Measurements from ENCODE around the gene RNF111. TPM values are rescaled to one million over a fixed set of nuclear protein-coding genes. Genes with fewer than 3 reads are reported as not detected.
"Not testable (repeated sequence)": the region's sequence is repeated elsewhere in the genome, so short reads cannot be mapped to it uniquely, and the experiment has no call there.

RNF111 gene
- polyA plus RNA-seq, 1 donor (not counting 4 experiments of a cell fraction or from before 2014, with no cell fraction given), result 27.4 TPM

GRCh38 chr15:59143281-59143680 is 155.8 kb downstream of the RNF111 start:
- Histone ChIP-seq H3K9me3 (ENCODE audit: control insufficient read depth, low read depth, low read length) (no peaks in the 10 kb centered on the region), H3K27ac (ENCODE audit: control insufficient read depth, insufficient read depth, low read length) (no peak overlapping the region), H3K4me1 (ENCODE audit: control insufficient read depth, extremely low read depth, insufficient read depth, low read length) (peaks cover 12% of the 10 kb centered on the region), H3K9ac (ENCODE audit: control insufficient read depth, extremely low read depth, insufficient read depth, low read length) (no peak overlapping the region), H2AFZ (ENCODE audit: control insufficient read depth, low read length) (no peak overlapping the region), H3K36me3 (ENCODE audit: control insufficient read depth in 2 of 2, extremely low read depth in 1 of 2, insufficient read depth in 2 of 2, low read length in 2 of 2) (peaks cover 22 to 36% of the 10 kb centered on the region in 2 experiments), H3K4me2 (ENCODE audit: control insufficient read depth, extremely low read depth, insufficient read depth, low read depth, low read length) (no peak overlapping the region), H3K9me1 (ENCODE audit: control insufficient read depth, extremely low read depth, insufficient read depth, low read length) (peaks cover 2% of the 10 kb centered on the region), H3K27me3 (ENCODE audit: control insufficient read depth, extremely low read depth, insufficient read depth, low read length) (no peaks in the 10 kb centered on the region), H3K4me3 (ENCODE audit: control insufficient read depth in 2 of 3, extremely low read depth in 1 of 3, insufficient read depth in 2 of 3, low read depth in 1 of 3, low read length in 3 of 3) (no peak overlapping the region), H3K79me2 (ENCODE audit: control insufficient read depth, insufficient read depth, low read length) (no peaks in the 10 kb centered on the region), H4K20me1 (ENCODE audit: control insufficient read depth, extremely low read depth, insufficient read depth, low read length) (no peaks in the 10 kb centered on the region)
- FAIRE-seq, result no peak
- no peak for DNase-seq (ENCODE audit: low read depth, low spot score)
- dilution Hi-C loops (cut with MboI; ENCODE audit: extremely low pct_ligation_motif_present, low sequenced_read_pairs), result no loop called here
- TF ChIP-seq CTCF (optimal IDR thresholded peaks at IDR 0.05 in 1 of 3, IDR thresholded peaks at IDR 0.05 in 1 of 3, conservative IDR thresholded peaks at IDR 0.05 in 1 of 3; ENCODE audit: extremely low read depth in 1 of 3, insufficient read depth in 2 of 3, low read length in 3 of 3), result no peak
- no peak for TF ChIP-seq EZH2 (IDR thresholded peaks at IDR 0.05; ENCODE audit: low read length)

GRCh38 chr15:59144594-59144993 is 157.1 kb downstream of the RNF111 start:
- peak in 1 of 3 experiments; percentile 8 for TF ChIP-seq CTCF (optimal IDR thresholded peaks at IDR 0.05 in 1 of 3, IDR thresholded peaks at IDR 0.05 in 1 of 3, conservative IDR thresholded peaks at IDR 0.05 in 1 of 3; ENCODE audit: extremely low read depth in 1 of 3, insufficient read depth in 2 of 3, low read length in 3 of 3)
- H2AFZ ChIP-seq (ENCODE audit: control insufficient read depth, low read length); H3K27ac ChIP-seq (ENCODE audit: control insufficient read depth, insufficient read depth, low read length); H3K27me3 ChIP-seq (ENCODE audit: control insufficient read depth, extremely low read depth, insufficient read depth, low read length); H4K20me1 ChIP-seq (ENCODE audit: control insufficient read depth, extremely low read depth, insufficient read depth, low read length); FAIRE-seq; H3K9ac ChIP-seq (ENCODE audit: control insufficient read depth, extremely low read depth, insufficient read depth, low read length); H3K4me2 ChIP-seq (ENCODE audit: control insufficient read depth, extremely low read depth, insufficient read depth, low read depth, low read length); H3K4me3 ChIP-seq (ENCODE audit: control insufficient read depth in 2 of 3, extremely low read depth in 1 of 3, insufficient read depth in 2 of 3, low read depth in 1 of 3, low read length in 3 of 3); H3K79me2 ChIP-seq (ENCODE audit: control insufficient read depth, insufficient read depth, low read length); dilution Hi-C loops (cut with MboI; ENCODE audit: extremely low pct_ligation_motif_present, low sequenced_read_pairs); H3K9me1 ChIP-seq (ENCODE audit: control insufficient read depth, extremely low read depth, insufficient read depth, low read length); DNase-seq (ENCODE audit: low read depth, low spot score); H3K9me3 ChIP-seq (ENCODE audit: control insufficient read depth, low read depth, low read length): not testable (repeated sequence)
- peaks cover 24 to 42% of the 10 kb centered on the region in 2 experiments for H3K36me3 ChIP-seq (ENCODE audit: control insufficient read depth in 2 of 2, extremely low read depth in 1 of 2, insufficient read depth in 2 of 2, low read length in 2 of 2)
- peaks cover 12% of the 10 kb centered on the region for H3K4me1 ChIP-seq (ENCODE audit: control insufficient read depth, extremely low read depth, insufficient read depth, low read length)

Other genes starting within 250 kb of the RNF111 start
- gene ADAM10, start 238.0 kb upstream of the RNF111 start, polyA plus RNA-seq, result 127 to 198 TPM (median 139 TPM) in 3 replicates
- gene MINDY2, start 216.4 kb upstream of the RNF111 start, polyA plus RNA-seq, result 6.1 to 11.2 TPM (median 6.8 TPM) in 3 replicates
- gene SLTM, start 54.0 kb upstream of the RNF111 start, polyA plus RNA-seq, result 28.7 to 58.9 TPM (median 31.3 TPM) in 3 replicates
- gene CCNB2, start 117.5 kb downstream of the RNF111 start, polyA plus RNA-seq, result 5.5 to 36.9 TPM (median 32.4 TPM) in 3 replicates
- gene LDHAL6B, start 219.2 kb downstream of the RNF111 start, polyA plus RNA-seq, result not detected in 3 replicates